Activated CD4-positive, alpha-beta T cell treated with anti-CD3 and anti-CD28 coated beads, Interleukin-2, amount 10 ng/mL, durations not matched to agents 7 days and 5 days (primary cell): ENCODE measurements around the gene MTRFR. TPM values are rescaled to one million over a fixed set of nuclear protein-coding genes. Genes with fewer than 3 reads are reported as not detected.

ENCODE experiments used
- CTCF ChIA-PET: fragments of 350-600 bp; sonication (Branson Sonifier 250); formaldehyde crosslinking; loops from one replicate; lab custom pipeline; 2021; ENCODE audit warnings: antibody characterized with exemption; lab: Charles Lee
- POLR2A ChIA-PET: fragments of 350-600 bp; sonication (Branson Sonifier 250); formaldehyde crosslinking; loops from one replicate; lab custom pipeline; 2021; ENCODE audit warnings: antibody characterized with exemption; lab: Charles Lee
- DNase-seq: peaks from one replicate; pipeline ENCODE4 v3.0.0-alpha.2; 2020
- H3K27ac Mint-ChIP-seq: one replicate; pipeline ENCODE4 v1.8.0; 2021; ENCODE audit warnings: mild to moderate bottlenecking, moderate library complexity, mixed read lengths
- H3K27me3 Mint-ChIP-seq: one replicate; pipeline ENCODE4 v1.8.0; 2021; ENCODE audit warnings: mixed read lengths
- H3K36me3 Mint-ChIP-seq: one replicate; pipeline ENCODE4 v1.8.0; 2021; ENCODE audit warnings: low read depth, mixed read lengths
- H3K4me1 Mint-ChIP-seq: one replicate; pipeline ENCODE4 v1.8.0; 2021; ENCODE audit warnings: mixed read lengths
- H3K4me3 Mint-ChIP-seq: one replicate; pipeline ENCODE4 v1.8.0; 2021; ENCODE audit warnings: mild to moderate bottlenecking, moderate library complexity, mixed read lengths
- H3K9me3 Mint-ChIP-seq: one replicate; pipeline ENCODE4 v1.8.0; 2021; ENCODE audit warnings: mixed read lengths
- total RNA-seq, 2 experiments: library from RNA; stranded (reverse); gene quantifications; one replicate each; pipeline ENCODE4 v1.2.3, GENCODE V29; 2021

Gene MTRFR
- total RNA-seq, 2 experiments from 2014 or later = 29.2 to 30.8 TPM

- ChIA-PET CTCF (interaction anchor here (1.0 to 3.9 kb wide), 5 partner anchors 9 to 98 kb away, joined by 3 to 15 read pairs (median 4); partner anchors contain the start of gene SBNO1), POLR2A (no interaction called here)
- no peaks in the 10 kb centered on the region for H3K9me3 Mint-ChIP-seq
- no peak for DNase-seq
- peak overlapping the region; percentile 31 for H3K27ac Mint-ChIP-seq
- H3K36me3 Mint-ChIP-seq = peaks cover 2% of the 10 kb centered on the region
- H3K4me1 Mint-ChIP-seq = peaks cover 31% of the 10 kb centered on the region
- H3K27me3 Mint-ChIP-seq = no peaks in the 10 kb centered on the region
- no peak overlapping the region for H3K4me3 Mint-ChIP-seq
Measured at GRCh38 chr12:123267335-123267920, 34.2 kb downstream of the MTRFR start.

- peaks cover 2% of the 10 kb centered on the region for H3K36me3 Mint-ChIP-seq
- DNase-seq = no peak
- H3K27me3 Mint-ChIP-seq = no peaks in the 10 kb centered on the region
- no peak overlapping the region for H3K4me3 Mint-ChIP-seq
- CTCF ChIA-PET = interaction anchor here (0.6 to 3.9 kb wide), 5 partner anchors 8 to 97 kb away, joined by 3 to 15 read pairs (median 4); partner anchors contain the start of gene SBNO1
- peak overlapping the region; percentile 62 for H3K27ac Mint-ChIP-seq
- H3K4me1 Mint-ChIP-seq = peaks cover 31% of the 10 kb centered on the region
- POLR2A ChIA-PET = no interaction called here
- H3K9me3 Mint-ChIP-seq = no peaks in the 10 kb centered on the region
Measured at GRCh38 chr12:123267991-123268843, 35.0 kb downstream of the MTRFR start.

GRCh38 chr12:123268850-123269249, 35.6 kb downstream of the MTRFR start:
- Mint-ChIP-seq H3K9me3 (no peaks in the 10 kb centered on the region), H3K36me3 (peaks cover 2% of the 10 kb centered on the region), H3K4me1 (peaks cover 31% of the 10 kb centered on the region), H3K27ac (no peak overlapping the region), H3K4me3 (peak overlapping the region; percentile 32), H3K27me3 (no peaks in the 10 kb centered on the region)
- no peak for DNase-seq
- POLR2A ChIA-PET = no interaction called here
- CTCF ChIA-PET = interaction anchor here (0.8 to 3.9 kb wide), 3 partner anchors 31 to 474 kb away, joined by 3 to 15 read pairs (median 9); partner anchors contain the start of gene SBNO1

GRCh38 chr12:123269395-123269892, 36.2 kb downstream of the MTRFR start:
- ChIA-PET CTCF (interaction anchor here (0.8 to 3.9 kb wide), 6 partner anchors 10 to 475 kb away, joined by 3 to 15 read pairs (median 4); partner anchors contain the start of gene SBNO1), POLR2A (no interaction called here)
- H3K9me3 Mint-ChIP-seq = no peaks in the 10 kb centered on the region

GRCh38 chr12:123269896-123270213, 36.6 kb downstream of the MTRFR start:
- POLR2A ChIA-PET = no interaction called here
- Mint-ChIP-seq H3K27ac (peak overlapping the region; percentile 86), H3K4me3 (peak overlapping the region; percentile 78), H3K9me3 (no peaks in the 10 kb centered on the region), H3K4me1 (peaks cover 31% of the 10 kb centered on the region), H3K36me3 (no peaks in the 10 kb centered on the region), H3K27me3 (no peaks in the 10 kb centered on the region)
- CTCF ChIA-PET = interaction anchor here (0.9 to 3.9 kb wide), 4 partner anchors 11 to 95 kb away, joined by 3 to 15 read pairs (median 4); partner anchors contain the start of gene SBNO1
- DNase-seq = no peak

More at GRCh38 chr12:123269395-123269892, 36.2 kb downstream of the MTRFR start:
- peaks cover 31% of the 10 kb centered on the region for H3K4me1 Mint-ChIP-seq
- peaks cover 1% of the 10 kb centered on the region for H3K36me3 Mint-ChIP-seq
- H3K4me3 Mint-ChIP-seq = peak overlapping the region; percentile 78
- peak overlapping the region; percentile 86 for H3K27ac Mint-ChIP-seq
- peak; percentile 24 for DNase-seq
- no peaks in the 10 kb centered on the region for H3K27me3 Mint-ChIP-seq

- POLR2A ChIA-PET = no interaction called here
- Mint-ChIP-seq H3K36me3 (no peaks in the 10 kb centered on the region), H3K27ac (peak overlapping the region; percentile 86), H3K27me3 (no peaks in the 10 kb centered on the region), H3K4me1 (peaks cover 31% of the 10 kb centered on the region), H3K9me3 (no peaks in the 10 kb centered on the region), H3K4me3 (peak overlapping the region; percentile 78)
- CTCF ChIA-PET = interaction anchor here (0.9 to 3.9 kb wide), 4 partner anchors 11 to 95 kb away, joined by 3 to 15 read pairs (median 4); partner anchors contain the start of gene SBNO1
- no peak for DNase-seq
Measured at GRCh38 chr12:123270214-123271000, 37.2 kb downstream of the MTRFR start.

GRCh38 chr12:123271001-123271668, 37.9 kb downstream of the MTRFR start:
- POLR2A ChIA-PET = no interaction called here
- Mint-ChIP-seq H3K27me3 (no peaks in the 10 kb centered on the region), H3K4me3 (no peak overlapping the region), H3K27ac (no peak overlapping the region), H3K36me3 (no peaks in the 10 kb centered on the region), H3K4me1 (peaks cover 31% of the 10 kb centered on the region), H3K9me3 (no peaks in the 10 kb centered on the region)
- peak; percentile 79 for DNase-seq
- CTCF ChIA-PET = no interaction called here

- Mint-ChIP-seq H3K9me3 (no peaks in the 10 kb centered on the region), H3K4me1 (peaks cover 29% of the 10 kb centered on the region), H3K4me3 (peak overlapping the region; percentile 66), H3K27me3 (no peaks in the 10 kb centered on the region), H3K36me3 (no peaks in the 10 kb centered on the region), H3K27ac (no peak overlapping the region)
- CTCF ChIA-PET = interaction anchor here (0.7 kb wide), 1 partner anchor 329 kb away, joined by 3 read pairs; the partner anchor contains the start of gene DDX55
- POLR2A ChIA-PET = no interaction called here
- no peak for DNase-seq
Measured at GRCh38 chr12:123273166-123273565, 39.9 kb downstream of the MTRFR start.

- ChIA-PET CTCF (interaction anchor here (0.5 to 0.8 kb wide), 5 partner anchors 11 to 1891 kb away, joined by 3 to 5 read pairs (median 4); no protein-coding TSS in a partner anchor), POLR2A (interaction anchor here (0.6 to 0.7 kb wide), 2 partner anchors 103 to 302 kb away, joined by 5 read pairs; no protein-coding TSS in a partner anchor)
- peaks cover 6% of the 10 kb centered on the region for H3K4me1 Mint-ChIP-seq
- peak overlapping the region; percentile 32 for H3K27ac Mint-ChIP-seq
- DNase-seq = no peak
- no peak overlapping the region for H3K4me3 Mint-ChIP-seq
- no peaks in the 10 kb centered on the region for H3K27me3 Mint-ChIP-seq
- no peaks in the 10 kb centered on the region for H3K36me3 Mint-ChIP-seq
- no peaks in the 10 kb centered on the region for H3K9me3 Mint-ChIP-seq
Measured at GRCh38 chr12:123278101-123278627, 44.9 kb downstream of the MTRFR start.

- DNase-seq = no peak
- H3K4me3 Mint-ChIP-seq = no peak overlapping the region
- ChIA-PET POLR2A (no interaction called here), CTCF (interaction anchor here (0.6 kb wide), 1 partner anchor 41 kb away, joined by 3 read pairs; no protein-coding TSS in a partner anchor)
- H3K9me3 Mint-ChIP-seq = no peaks in the 10 kb centered on the region
- no peak overlapping the region for H3K27ac Mint-ChIP-seq
- H3K36me3 Mint-ChIP-seq = no peaks in the 10 kb centered on the region
- no peaks in the 10 kb centered on the region for H3K27me3 Mint-ChIP-seq
- peaks cover 6% of the 10 kb centered on the region for H3K4me1 Mint-ChIP-seq
Measured at GRCh38 chr12:123280971-123281370, 47.7 kb downstream of the MTRFR start.

- no peaks in the 10 kb centered on the region for H3K36me3 Mint-ChIP-seq
- no peak for DNase-seq
- CTCF ChIA-PET = interaction anchor here (0.6 kb wide), 1 partner anchor 350 kb away, joined by 4 read pairs; no protein-coding TSS in a partner anchor
- H3K27me3 Mint-ChIP-seq = no peaks in the 10 kb centered on the region
- POLR2A ChIA-PET = no interaction called here
- peaks cover 6% of the 10 kb centered on the region for H3K4me1 Mint-ChIP-seq
- no peak overlapping the region for H3K27ac Mint-ChIP-seq
- no peaks in the 10 kb centered on the region for H3K9me3 Mint-ChIP-seq
- no peak overlapping the region for H3K4me3 Mint-ChIP-seq
Measured at GRCh38 chr12:123282111-123282510, 48.9 kb downstream of the MTRFR start.
